KOPT-K1 (cell line): Measurements from ENCODE around the gene FUOM.
A peak's percentile ranks its signal among the peaks of the same experiment; 100 is the strongest.
"Not testable (repeated sequence)": the region's sequence is repeated elsewhere in the genome, so short reads cannot be mapped to it uniquely, and the experiment has no call there.

Experiments
- H3K27ac ChIP-seq: fragments of 200-600 bp; sonication (generic); 2 replicates; pipeline ENCODE4 v1.5.1; 2016; ENCODE audit warnings: antibody characterized with exemption, mild to moderate bottlenecking, low read depth, low read length; ENCODE audit not compliant: poor library complexity, severe bottlenecking
- H3K36me3 ChIP-seq: fragments of 200-600 bp; sonication (generic); 2 replicates; pipeline ENCODE4 v1.5.1; 2017; ENCODE audit warnings: antibody characterized with exemption, mild to moderate bottlenecking, low read length, moderate library complexity; ENCODE audit not compliant: insufficient read depth
- H3K9me3 ChIP-seq: fragments of 200-600 bp; sonication (generic); 2 replicates; pipeline ENCODE4 v1.5.1; 2017; ENCODE audit warnings: antibody characterized with exemption, low read length, mild to moderate bottlenecking; ENCODE audit not compliant: insufficient read depth, poor library complexity, severe bottlenecking

FUOM gene

DNA sequence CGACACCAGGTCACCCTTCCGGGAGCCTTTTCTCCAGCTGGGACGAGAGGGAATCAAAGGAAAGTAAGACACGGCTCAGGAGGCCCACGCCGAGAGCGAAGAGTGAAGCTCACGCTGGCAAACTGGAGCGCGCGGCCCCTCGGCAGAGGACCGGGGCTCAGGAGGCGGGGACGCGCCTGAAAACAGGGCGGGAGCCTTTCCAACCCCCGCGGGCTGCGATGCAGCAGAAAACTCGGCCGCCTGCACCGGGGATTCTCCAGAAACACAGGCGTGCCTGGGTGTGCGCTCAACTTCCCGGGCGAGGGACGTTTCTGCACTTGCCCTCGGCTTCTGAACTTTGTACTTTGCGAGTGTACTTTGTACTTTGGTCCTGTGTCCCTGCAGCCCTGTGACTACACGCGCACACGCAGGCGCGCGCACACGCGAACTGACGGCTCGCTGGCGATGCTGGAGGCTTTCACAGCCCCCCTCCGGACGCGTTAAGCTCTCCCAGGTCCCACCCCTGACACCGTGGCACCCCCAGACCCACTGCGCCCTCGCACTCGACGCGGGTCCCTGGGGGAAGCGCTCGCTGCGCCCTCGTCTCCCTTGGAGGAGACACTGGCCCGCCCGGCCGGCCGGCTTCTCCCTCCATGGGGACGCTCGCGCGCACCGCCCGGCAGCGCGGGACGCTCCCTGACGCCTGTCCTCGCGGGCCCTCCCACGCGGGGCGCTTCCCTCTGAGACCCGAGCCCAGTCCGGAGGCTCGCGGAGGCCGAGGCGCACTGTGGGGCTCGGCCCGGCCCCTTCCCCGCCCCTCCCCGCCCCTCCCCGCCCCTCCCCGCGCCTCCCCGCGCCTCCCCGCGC is 20.7 kb upstream of the FUOM start:
- no peaks in the 10 kb centered on the region for H3K9me3 ChIP-seq
- H3K36me3 ChIP-seq: no peaks in the 10 kb centered on the region
- H3K27ac ChIP-seq: no peak overlapping the region

DNA sequence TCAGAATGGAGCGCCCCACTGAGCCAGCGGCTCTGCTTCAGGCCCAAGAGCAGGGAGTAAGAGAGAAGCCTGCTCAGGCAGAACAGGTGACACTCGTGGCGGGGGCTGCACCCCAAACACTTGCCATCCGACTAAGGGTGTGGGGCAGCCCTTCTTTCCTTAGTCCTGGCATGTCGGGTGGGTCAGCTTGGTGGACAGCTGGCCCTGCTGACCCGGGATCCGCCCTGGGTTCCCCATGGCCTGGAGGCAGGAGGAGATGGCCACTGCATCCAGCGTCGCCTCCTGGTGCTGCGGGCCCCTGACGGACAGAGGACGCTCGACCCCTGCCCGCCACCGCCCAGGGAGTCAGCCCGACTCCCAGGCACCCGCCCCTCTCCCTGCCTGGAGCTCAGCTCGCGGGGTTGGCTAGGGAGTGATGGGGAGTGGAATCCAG is 20.0 kb upstream of the FUOM start:
- no peaks in the 10 kb centered on the region for H3K36me3 ChIP-seq
- no peaks in the 10 kb centered on the region for H3K9me3 ChIP-seq
- H3K27ac ChIP-seq: no peak overlapping the region

DNA sequence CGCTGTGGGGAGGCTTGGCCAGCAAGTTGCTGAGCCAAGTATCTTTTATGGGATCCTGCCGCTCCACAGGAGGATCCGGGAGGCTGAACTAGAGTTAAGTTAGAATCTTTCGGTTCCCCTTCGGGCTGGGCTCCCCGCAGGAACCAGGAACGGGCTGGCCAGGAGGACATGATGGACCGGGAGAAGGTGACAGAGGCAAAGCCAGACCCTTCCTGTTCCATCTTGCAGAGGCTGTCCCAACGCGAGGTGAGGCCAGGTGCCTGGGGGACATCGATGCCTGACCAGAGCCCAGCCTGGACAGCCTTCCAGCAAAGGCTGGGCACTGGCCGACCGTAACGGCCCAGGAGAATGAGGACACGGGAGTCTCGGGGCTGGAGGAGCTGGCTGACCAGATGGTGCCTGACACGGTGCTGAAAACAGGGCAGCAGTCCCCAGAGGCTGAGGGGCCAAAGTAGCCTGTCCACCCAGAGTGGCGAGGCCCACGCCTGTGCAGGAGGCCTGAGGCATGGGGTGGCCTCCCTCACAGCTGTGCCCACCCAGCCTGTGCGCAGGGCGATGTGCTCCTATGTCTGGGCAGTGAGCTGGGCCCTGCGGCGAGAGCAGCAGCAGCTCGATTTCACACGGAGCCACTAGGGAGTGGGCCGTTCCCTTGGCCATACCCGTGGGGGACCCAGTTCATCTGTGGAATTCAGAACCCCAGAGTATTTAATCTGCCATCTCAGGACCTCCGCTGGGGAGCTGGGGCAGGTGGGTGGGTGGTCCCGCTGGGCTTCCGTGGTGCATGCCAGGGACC is 19.4 kb upstream of the FUOM start:
- Histone ChIP-seq H3K9me3 (no peaks in the 10 kb centered on the region), H3K36me3 (no peaks in the 10 kb centered on the region), H3K27ac (no peak overlapping the region)

DNA sequence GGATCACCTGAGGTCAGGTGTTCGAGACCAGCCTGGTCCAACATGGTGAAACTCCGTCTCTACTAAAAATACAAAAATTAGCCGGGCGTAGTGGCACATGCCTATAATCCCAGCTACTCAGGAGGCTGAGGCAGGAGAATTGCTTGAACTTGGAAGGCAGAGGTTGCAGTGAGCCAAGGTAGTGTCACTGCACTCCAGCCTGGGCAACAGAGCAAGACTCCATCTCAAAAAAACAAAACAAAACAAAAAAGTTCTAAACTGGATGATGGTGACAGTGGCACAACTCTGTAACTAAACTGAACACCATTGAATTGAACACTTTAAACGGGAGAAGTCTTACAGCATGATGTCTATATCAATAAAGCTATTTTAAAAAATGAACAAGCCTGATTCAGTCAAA is 18.4 kb upstream of the FUOM start:
- not testable (repeated sequence) for H3K27ac ChIP-seq, H3K9me3 ChIP-seq, H3K36me3 ChIP-seq

DNA sequence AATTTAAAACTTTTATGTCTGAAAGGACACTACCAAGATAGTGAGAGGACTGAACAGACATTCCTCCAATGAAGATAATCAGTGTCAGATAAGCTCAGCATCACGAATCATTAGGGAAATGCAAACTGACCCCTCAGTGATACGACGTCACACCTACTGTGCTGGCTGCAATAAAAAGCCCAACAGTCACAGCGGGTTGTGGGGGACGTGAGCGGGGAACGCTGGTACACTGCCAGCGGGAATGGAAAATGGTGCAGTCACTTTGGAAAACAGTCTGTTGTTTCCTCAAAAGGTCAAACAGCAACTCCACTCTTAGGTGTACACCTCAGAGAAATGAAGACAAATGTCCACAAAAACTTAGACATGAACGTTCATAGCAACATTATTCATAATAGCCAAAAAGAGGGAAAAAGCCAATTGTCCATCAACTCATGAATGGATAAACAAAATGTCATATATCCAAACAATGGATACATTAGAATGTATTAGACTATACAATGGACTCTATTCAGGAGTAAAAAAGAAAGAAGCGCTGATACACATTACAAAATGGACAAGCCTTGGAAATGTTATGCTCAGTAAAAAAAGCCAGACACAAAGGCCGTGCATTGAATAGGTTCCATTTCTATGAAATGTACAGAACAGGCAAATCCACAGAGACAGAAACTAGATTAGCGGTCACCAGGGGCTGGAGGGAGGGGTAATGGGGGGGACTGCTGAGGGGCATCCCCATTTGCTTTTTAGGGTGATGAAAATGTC is 17.7 kb upstream of the FUOM start:
- no peaks in the 10 kb centered on the region for H3K36me3 ChIP-seq
- H3K27ac ChIP-seq: no peak overlapping the region
- no peaks in the 10 kb centered on the region for H3K9me3 ChIP-seq

DNA sequence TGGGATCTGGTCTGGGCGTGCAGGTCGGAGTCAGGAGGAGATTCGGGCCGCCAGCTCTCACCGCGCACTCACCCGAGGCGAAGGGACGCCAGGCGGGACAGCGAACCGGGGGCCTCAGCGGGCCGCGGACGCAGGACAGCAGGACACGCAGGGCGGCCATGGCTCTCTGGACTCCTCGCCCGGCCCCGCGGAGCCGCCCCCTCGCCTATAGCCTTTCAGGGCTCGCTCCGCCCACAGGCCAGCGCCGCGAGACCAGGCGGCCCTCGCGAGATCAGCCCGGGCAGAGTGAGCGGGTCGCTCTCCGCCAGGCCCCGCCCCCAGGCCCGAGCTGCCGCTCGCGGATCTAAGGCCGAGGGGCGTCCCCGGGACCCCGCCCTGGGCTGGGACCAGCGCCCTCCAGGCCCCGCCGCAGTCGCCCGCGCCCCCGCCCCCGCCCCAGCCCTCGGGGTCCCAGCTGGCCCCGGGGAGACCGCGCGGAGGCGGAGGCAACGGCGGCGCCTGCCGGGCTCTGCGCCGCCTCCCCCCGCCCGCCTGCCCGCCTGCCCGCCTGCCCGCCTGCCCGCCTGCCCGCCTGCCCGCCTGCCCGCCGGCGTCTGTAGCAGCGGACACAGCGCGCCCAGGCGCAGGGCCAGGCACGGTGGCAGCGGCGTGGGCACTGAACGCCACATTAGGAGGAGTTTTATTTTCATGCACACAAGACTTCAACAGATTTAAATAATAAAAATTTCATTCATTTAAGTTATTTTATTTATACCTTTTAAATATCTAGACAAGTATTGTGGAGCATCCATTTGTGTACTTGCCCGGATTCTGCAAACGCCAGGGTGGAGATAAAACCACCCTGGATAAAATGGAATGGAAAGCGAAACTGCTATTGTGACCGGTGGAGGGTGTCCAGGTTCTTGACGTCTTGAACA is 15.6 kb upstream of the FUOM start, which contains the start of gene ECHS1:
Gene ECHS1 (minus strand): TSS at position 181 of the 917 bp plus-strand sequence. CDS start 21 bp downstream, at position 160.
- peaks cover 19% of the 10 kb centered on the region for H3K36me3 ChIP-seq
- H3K9me3 ChIP-seq: no peaks in the 10 kb centered on the region
- H3K27ac ChIP-seq: peak within 1 kb of the TSS; percentile 57

DNA sequence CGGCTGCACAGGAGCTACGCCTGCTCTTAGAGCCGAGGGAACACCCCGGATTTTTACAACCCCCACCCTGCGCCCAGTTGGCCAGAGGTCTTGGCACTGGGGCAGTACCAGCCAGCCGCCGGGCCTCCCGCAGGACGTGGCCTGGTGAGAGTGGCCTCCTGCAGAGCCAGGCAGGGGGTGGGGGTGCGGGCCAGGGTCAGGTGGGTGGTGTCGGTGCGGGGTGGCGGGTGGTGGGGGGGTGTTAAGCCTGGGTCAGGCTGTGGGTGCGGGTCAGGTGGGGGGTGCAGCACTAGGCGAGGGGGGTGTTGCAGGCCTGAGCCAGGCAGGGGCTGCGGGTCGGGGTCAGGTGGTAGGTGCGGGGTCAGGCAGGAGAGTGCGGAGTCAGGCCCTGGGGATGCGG is 14.7 kb upstream of the FUOM start:
- Histone ChIP-seq H3K27ac (no peak overlapping the region), H3K9me3 (no peaks in the 10 kb centered on the region), H3K36me3 (peaks cover 25% of the 10 kb centered on the region)

DNA sequence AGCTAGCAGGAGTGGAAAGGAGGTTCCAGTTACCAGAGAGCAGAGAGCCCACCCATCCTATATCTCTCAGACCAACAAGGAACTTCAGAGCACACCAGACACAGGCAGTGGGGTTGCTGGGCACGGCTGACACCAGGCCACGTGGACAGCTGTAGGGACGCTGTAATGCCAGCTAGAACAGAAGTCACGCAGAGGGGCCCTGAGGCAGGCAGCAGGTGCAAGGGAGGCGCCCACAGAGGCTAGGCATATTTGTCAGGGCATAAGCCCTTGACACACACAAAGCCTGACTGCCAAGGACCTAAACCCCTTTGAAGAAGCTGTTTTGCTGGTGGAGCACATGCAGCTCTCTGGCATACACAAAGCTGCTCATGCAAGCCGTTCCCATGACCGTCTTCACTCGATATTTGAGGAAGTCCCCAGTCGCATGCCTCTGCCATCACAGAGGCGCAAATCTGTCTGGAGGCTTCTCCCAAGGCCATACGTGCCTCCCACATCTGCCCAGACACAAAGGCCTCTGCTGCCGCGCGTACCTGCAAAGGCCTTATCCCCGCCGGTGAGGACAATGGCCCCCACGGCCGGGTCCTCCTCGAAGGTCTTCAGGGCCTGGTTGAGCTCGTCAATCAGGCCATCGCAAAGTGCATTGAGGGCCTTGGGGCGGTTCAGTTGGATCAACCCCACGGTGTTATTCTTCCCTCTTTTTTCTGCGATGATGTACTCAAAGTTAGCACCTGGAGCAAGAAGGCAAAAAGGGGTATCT is 12.4 kb upstream of the FUOM start:
- peaks cover 43% of the 10 kb centered on the region for H3K36me3 ChIP-seq
- no peaks in the 10 kb centered on the region for H3K9me3 ChIP-seq
- H3K27ac ChIP-seq: no peak overlapping the region

DNA sequence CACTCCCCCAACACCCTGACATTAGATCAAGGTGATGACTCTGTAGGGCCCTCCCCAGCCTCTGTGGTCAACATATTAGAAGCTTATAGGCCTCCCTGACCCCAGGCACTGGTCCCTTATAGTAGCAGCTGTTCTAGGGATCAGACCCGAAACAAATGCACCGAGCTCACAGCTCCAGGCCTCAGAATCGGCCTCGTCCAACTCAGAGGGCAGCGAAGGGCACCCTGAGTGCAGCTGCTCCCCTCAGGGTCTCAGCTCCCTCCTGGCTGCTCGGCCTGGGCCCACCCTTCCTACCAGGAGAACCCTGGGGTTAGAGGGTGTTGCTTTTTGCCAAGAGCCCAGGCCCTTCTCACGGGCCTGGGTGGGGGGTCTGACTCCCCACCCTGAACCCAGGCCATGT is 10.3 kb upstream of the FUOM start:
- Histone ChIP-seq H3K27ac (no peak overlapping the region), H3K9me3 (no peaks in the 10 kb centered on the region), H3K36me3 (peaks cover 55% of the 10 kb centered on the region)

DNA sequence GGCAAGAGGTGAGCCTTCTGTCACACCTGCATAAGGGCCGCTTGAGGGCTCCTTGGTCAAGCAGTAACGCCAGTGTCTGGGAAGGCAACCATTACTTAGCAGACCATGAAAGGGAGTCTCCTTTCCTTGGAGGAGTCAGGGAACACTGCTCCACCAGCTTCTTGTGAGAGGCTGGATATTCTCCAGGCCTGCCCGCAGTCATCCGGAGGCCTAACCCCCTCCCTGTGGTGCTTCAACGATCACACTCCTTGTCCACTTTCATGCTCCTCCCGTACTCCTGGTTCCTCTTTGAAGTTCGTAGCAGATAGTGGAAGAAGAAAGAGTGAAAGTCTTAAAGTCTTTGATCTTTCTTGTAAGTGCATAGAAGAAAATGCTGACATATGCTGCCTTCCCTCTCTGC is 9.6 kb upstream of the FUOM start:
- peaks cover 62% of the 10 kb centered on the region for H3K36me3 ChIP-seq
- H3K27ac ChIP-seq, H3K9me3 ChIP-seq: not testable (repeated sequence)

DNA sequence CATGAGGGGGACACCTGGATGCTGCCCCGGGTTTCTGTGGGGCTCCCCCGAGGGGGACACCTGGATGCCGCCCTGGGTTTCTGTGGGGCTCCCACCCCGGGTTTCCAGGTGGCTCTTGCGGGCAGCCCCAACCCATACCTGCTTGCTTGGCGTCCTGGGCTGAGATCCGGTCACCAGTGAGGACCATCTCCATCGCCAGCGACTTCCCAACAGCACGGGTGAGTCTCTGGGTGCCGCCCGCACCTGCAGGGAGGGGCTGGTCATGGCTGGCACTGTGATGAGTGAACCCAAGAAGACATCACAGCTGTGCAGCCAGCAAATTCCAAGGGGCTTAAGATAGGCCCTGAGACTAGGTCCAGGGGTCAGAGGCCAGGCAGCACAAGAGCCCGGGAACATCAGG is 8.9 kb upstream of the FUOM start:
- Histone ChIP-seq H3K27ac (no peak overlapping the region), H3K36me3 (peaks cover 69% of the 10 kb centered on the region), H3K9me3 (no peaks in the 10 kb centered on the region)

DNA sequence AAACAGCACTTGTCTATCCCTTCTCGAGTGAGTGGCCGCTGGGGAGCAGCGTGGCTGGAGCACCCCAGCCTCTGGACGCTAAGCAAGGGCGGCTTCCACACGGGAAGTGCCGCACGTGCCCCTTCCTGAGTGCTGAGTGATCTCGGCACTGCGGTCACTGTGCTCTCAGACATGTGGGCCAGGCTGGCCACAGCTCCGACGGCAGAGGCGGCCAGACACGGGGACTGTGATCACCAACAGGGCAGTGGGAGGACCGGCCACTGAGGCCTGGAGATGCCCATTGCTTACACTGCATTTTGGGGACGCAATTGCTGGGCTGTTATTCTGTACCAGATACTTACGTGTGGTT is 8.3 kb upstream of the FUOM start:
- no peak overlapping the region for H3K27ac ChIP-seq
- peaks cover 71% of the 10 kb centered on the region for H3K36me3 ChIP-seq
- no peaks in the 10 kb centered on the region for H3K9me3 ChIP-seq

DNA sequence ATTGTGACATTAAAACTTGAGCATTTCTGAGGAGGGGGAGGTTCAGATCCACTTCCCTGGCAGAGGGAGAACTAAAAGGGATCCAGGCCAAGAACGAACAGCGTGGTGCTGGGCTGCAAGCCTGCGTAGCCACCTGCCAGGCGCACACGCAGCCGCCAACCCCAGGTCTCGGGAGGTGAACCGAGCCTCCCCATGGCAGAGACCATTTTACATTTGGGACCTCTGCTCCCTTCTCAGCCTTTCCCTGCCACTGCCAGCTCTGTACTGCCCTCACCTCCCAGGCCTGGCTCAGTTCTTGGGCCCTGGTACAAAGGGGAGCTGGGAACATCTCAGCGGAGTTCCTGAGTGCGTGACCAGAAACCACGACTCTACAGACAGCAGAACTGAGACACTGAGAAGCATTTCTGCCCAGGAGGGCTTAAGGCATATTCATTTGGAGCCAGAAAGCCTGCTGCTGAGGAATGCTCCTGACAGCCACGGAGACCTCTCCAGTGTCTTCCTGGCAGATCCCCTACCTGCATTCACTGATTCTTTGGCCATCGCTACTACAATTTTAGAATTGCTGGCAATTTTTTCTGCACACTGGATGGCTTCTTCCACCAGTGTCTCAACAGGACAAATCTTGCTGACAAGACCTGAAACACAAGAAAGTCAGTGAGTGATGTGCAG is 7.8 kb upstream of the FUOM start:
- no peak overlapping the region for H3K27ac ChIP-seq
- no peaks in the 10 kb centered on the region for H3K9me3 ChIP-seq
- H3K36me3 ChIP-seq: peaks cover 71% of the 10 kb centered on the region
